K562 (cell line): Measurements from ENCODE around the gene CD96.

ENCODE experiments used
- CHD2 ChIP-seq: IDR thresholded peaks from 2 replicates; pipeline ENCODE4 v1.6.1; 2011; ENCODE audit warnings: low read depth, low read length
- CTCF ChIP-seq, 3 experiments: IDR thresholded peaks in 2 of 3; conservative IDR thresholded peaks in 1 of 3; 2 replicates each; pipeline ENCODE4 v1.5.1; 2011 to 2012; ENCODE audit warnings: low read length in 3 of 3, mild to moderate bottlenecking in 3 of 3, control low read depth in 2 of 3, improper control_type of control experiment in 1 of 3, inconsistent platforms in 1 of 3, low read depth in 1 of 3, mixed read lengths in 1 of 3, moderate library complexity in 1 of 3; ENCODE audit not compliant: insufficient read depth in 2 of 3
- ZHX1 ChIP-seq: fragments of 150-350 bp; conservative IDR thresholded peaks from 2 replicates; pipeline ENCODE4 v1.6.1; 2014; ENCODE audit warnings: low read length
- ZNF3 ChIP-seq: fragments of 250-450 bp; sonication (Bioruptor Pico); IDR thresholded peaks from 2 replicates; pipeline ENCODE4 v1.5.0; 2021; ENCODE audit warnings: mild to moderate bottlenecking, moderate library complexity

GRCh38 chr3:111594205-111594604 lies 52.2 kb downstream of the CD96 start:
- TF ChIP-seq CHD2: no peak
- no peak for TF ChIP-seq ZHX1
- no peak for TF ChIP-seq ZNF3 (CRISPR knock-in tag)
- no peak for TF ChIP-seq CTCF (IDR thresholded peaks at IDR 0.05 in 2 of 3, conservative IDR thresholded peaks at IDR 0.05 in 1 of 3; ENCODE audit: insufficient read depth in 2 of 3, low read depth in 1 of 3, low read length in 3 of 3)
